IgD-negative memory B cell (primary cell): ENCODE data around the gene TP63. TPM values are rescaled to one million over a fixed set of nuclear protein-coding genes. Genes with fewer than 3 reads are reported as not detected.

Experiments used
- H3K27ac Mint-ChIP-seq, 3 donors: one replicate each; pipeline ENCODE4 v1.8.0; 2020 to 2022; ENCODE audit warnings: mild to moderate bottlenecking in 3 of 3, mixed read lengths in 3 of 3, moderate library complexity in 1 of 3
- H3K27me3 Mint-ChIP-seq: one replicate; pipeline ENCODE4 v1.8.0; 2021; ENCODE audit warnings: mixed read lengths
- H3K36me3 Mint-ChIP-seq: one replicate; pipeline ENCODE4 v1.8.0; 2020; ENCODE audit warnings: mild to moderate bottlenecking, mixed read lengths
- H3K4me1 Mint-ChIP-seq, 3 donors: one replicate each; pipeline ENCODE4 v1.8.0; 2020 to 2022; ENCODE audit warnings: mixed read lengths in 3 of 3, mild to moderate bottlenecking in 1 of 3
- H3K4me3 Mint-ChIP-seq, 4 donors: one replicate each; pipeline ENCODE4 v1.8.0; 2020 to 2022; ENCODE audit warnings: mild to moderate bottlenecking in 4 of 4, mixed read lengths in 4 of 4, moderate library complexity in 3 of 4
- H3K9me3 Mint-ChIP-seq, 3 donors: one replicate each; pipeline ENCODE4 v1.8.0; 2020 to 2021; ENCODE audit warnings: mixed read lengths in 3 of 3, mild to moderate bottlenecking in 1 of 3
- polyA plus RNA-seq: library from polyadenylated mRNA; unstranded; fragments of 300-500 nt; fragmentation: Illumina TruSeq; gene quantifications from one replicate; pipeline ENCODE4 v1.2.3, GENCODE V29; 2021

Gene TP63
- polyA plus RNA-seq, 1 donor from 2014 or later: 1.0 TPM

- no peaks in the 10 kb centered on the region for H3K27me3 Mint-ChIP-seq
- no peak overlapping the region for H3K27ac Mint-ChIP-seq
- peaks cover 0 to 2% (median 2%) of the 10 kb centered on the region in 3 donors for H3K4me1 Mint-ChIP-seq
These were observed 53.1 kb downstream of the TP63 start for GRCh38 chr3:189684317-189684716.

GRCh38 chr3:189685291-189685690 lies 54.1 kb downstream of the TP63 start:
- Mint-ChIP-seq H3K27me3 (no peaks in the 10 kb centered on the region), H3K36me3 (no peaks in the 10 kb centered on the region), H3K4me3 (no peak overlapping the region), H3K27ac (no peak overlapping the region), H3K4me1 (peaks cover 0 to 2% (median 2%) of the 10 kb centered on the region in 3 donors), H3K9me3 (no peaks in the 10 kb centered on the region)

More at GRCh38 chr3:189684317-189684716, 53.1 kb downstream of the TP63 start:
- H3K36me3 Mint-ChIP-seq: no peaks in the 10 kb centered on the region
- H3K9me3 Mint-ChIP-seq: peaks cover 0 to 2% (median 0%) of the 10 kb centered on the region in 3 donors
- no peak overlapping the region for H3K4me3 Mint-ChIP-seq

GRCh38 chr3:189685860-189686259 lies 54.7 kb downstream of the TP63 start:
- no peaks in the 10 kb centered on the region for H3K36me3 Mint-ChIP-seq
- H3K4me3 Mint-ChIP-seq: no peak overlapping the region
- H3K27ac Mint-ChIP-seq: no peak overlapping the region
- H3K4me1 Mint-ChIP-seq: peaks cover 0 to 2% (median 2%) of the 10 kb centered on the region in 3 donors
- H3K9me3 Mint-ChIP-seq: no peaks in the 10 kb centered on the region
- H3K27me3 Mint-ChIP-seq: no peaks in the 10 kb centered on the region

- Mint-ChIP-seq H3K27me3 (no peaks in the 10 kb centered on the region), H3K27ac (no peak overlapping the region), H3K9me3 (no peaks in the 10 kb centered on the region), H3K36me3 (no peaks in the 10 kb centered on the region), H3K4me1 (peaks cover 0 to 2% (median 2%) of the 10 kb centered on the region in 3 donors), H3K4me3 (no peak overlapping the region)
These were observed 56.3 kb downstream of the TP63 start for GRCh38 chr3:189687475-189687874.

- Mint-ChIP-seq H3K9me3 (no peaks in the 10 kb centered on the region), H3K4me3 (no peak overlapping the region), H3K4me1 (peaks cover 0 to 2% (median 2%) of the 10 kb centered on the region in 3 donors), H3K27ac (no peak overlapping the region), H3K36me3 (no peaks in the 10 kb centered on the region), H3K27me3 (no peaks in the 10 kb centered on the region)
These were observed 57.1 kb downstream of the TP63 start for GRCh38 chr3:189688262-189688661.

- Mint-ChIP-seq H3K36me3 (no peaks in the 10 kb centered on the region), H3K27me3 (no peaks in the 10 kb centered on the region), H3K4me1 (peaks cover 0 to 2% (median 0%) of the 10 kb centered on the region in 3 donors), H3K27ac (no peak overlapping the region), H3K9me3 (no peaks in the 10 kb centered on the region), H3K4me3 (no peak overlapping the region)
These were observed 58.4 kb downstream of the TP63 start for GRCh38 chr3:189689625-189690024.

GRCh38 chr3:189690237-189690636 lies 59.0 kb downstream of the TP63 start:
- peaks cover 0 to 2% (median 0%) of the 10 kb centered on the region in 3 donors for H3K4me1 Mint-ChIP-seq
- no peak overlapping the region for H3K27ac Mint-ChIP-seq
- H3K4me3 Mint-ChIP-seq: no peak overlapping the region
- no peaks in the 10 kb centered on the region for H3K9me3 Mint-ChIP-seq
- H3K36me3 Mint-ChIP-seq: no peaks in the 10 kb centered on the region
- no peaks in the 10 kb centered on the region for H3K27me3 Mint-ChIP-seq

- Mint-ChIP-seq H3K4me3 (no peak overlapping the region), H3K27me3 (no peaks in the 10 kb centered on the region), H3K4me1 (peaks cover 0 to 2% (median 0%) of the 10 kb centered on the region in 3 donors), H3K9me3 (no peaks in the 10 kb centered on the region), H3K27ac (no peak overlapping the region), H3K36me3 (no peaks in the 10 kb centered on the region)
These were observed 59.5 kb downstream of the TP63 start for GRCh38 chr3:189690672-189691071.

GRCh38 chr3:189695400-189695799 lies 64.2 kb downstream of the TP63 start:
- no peak overlapping the region for H3K4me3 Mint-ChIP-seq
- H3K36me3 Mint-ChIP-seq: no peaks in the 10 kb centered on the region
- H3K27ac Mint-ChIP-seq: no peak overlapping the region
- no peaks in the 10 kb centered on the region for H3K27me3 Mint-ChIP-seq
- H3K9me3 Mint-ChIP-seq: no peaks in the 10 kb centered on the region
- no peaks in the 10 kb centered on the region for H3K4me1 Mint-ChIP-seq

GRCh38 chr3:189698811-189699210 lies 67.6 kb downstream of the TP63 start:
- no peaks in the 10 kb centered on the region for H3K4me1 Mint-ChIP-seq

GRCh38 chr3:189699885-189700284 lies 68.7 kb downstream of the TP63 start:
- H3K27ac Mint-ChIP-seq: no peak overlapping the region
- H3K4me3 Mint-ChIP-seq: no peak overlapping the region
- no peaks in the 10 kb centered on the region for H3K9me3 Mint-ChIP-seq
- H3K4me1 Mint-ChIP-seq: no peaks in the 10 kb centered on the region
- no peaks in the 10 kb centered on the region for H3K27me3 Mint-ChIP-seq
- peaks cover 2% of the 10 kb centered on the region for H3K36me3 Mint-ChIP-seq

More at GRCh38 chr3:189698811-189699210, 67.6 kb downstream of the TP63 start:
- Mint-ChIP-seq H3K9me3 (no peaks in the 10 kb centered on the region), H3K4me3 (no peak overlapping the region), H3K27me3 (no peaks in the 10 kb centered on the region), H3K36me3 (peaks cover 2% of the 10 kb centered on the region), H3K27ac (no peak overlapping the region)

- Mint-ChIP-seq H3K9me3 (no peaks in the 10 kb centered on the region), H3K27me3 (no peaks in the 10 kb centered on the region), H3K27ac (no peak overlapping the region), H3K4me3 (no peak overlapping the region), H3K4me1 (no peaks in the 10 kb centered on the region), H3K36me3 (peaks cover 2% of the 10 kb centered on the region)
These were observed 71.0 kb downstream of the TP63 start for GRCh38 chr3:189702066-189702646.

GRCh38 chr3:189703865-189704264 lies 72.7 kb downstream of the TP63 start:
- H3K27me3 Mint-ChIP-seq: no peaks in the 10 kb centered on the region
- H3K36me3 Mint-ChIP-seq: peaks cover 2% of the 10 kb centered on the region
- no peak overlapping the region for H3K27ac Mint-ChIP-seq
- H3K4me1 Mint-ChIP-seq: no peaks in the 10 kb centered on the region
- no peaks in the 10 kb centered on the region for H3K9me3 Mint-ChIP-seq
- H3K4me3 Mint-ChIP-seq: no peak overlapping the region

- Mint-ChIP-seq H3K9me3 (no peaks in the 10 kb centered on the region), H3K36me3 (no peaks in the 10 kb centered on the region), H3K4me3 (no peak overlapping the region), H3K4me1 (peaks cover 0 to 4% (median 3%) of the 10 kb centered on the region in 3 donors), H3K27me3 (no peaks in the 10 kb centered on the region), H3K27ac (no peak overlapping the region)
These were observed 77.2 kb downstream of the TP63 start for GRCh38 chr3:189708375-189708774.

GRCh38 chr3:189710620-189711402 lies 79.6 kb downstream of the TP63 start:
- H3K9me3 Mint-ChIP-seq: no peaks in the 10 kb centered on the region
- H3K4me1 Mint-ChIP-seq: peaks cover 4 to 11% (median 10%) of the 10 kb centered on the region in 3 donors
- H3K36me3 Mint-ChIP-seq: peaks cover 1% of the 10 kb centered on the region
- H3K27me3 Mint-ChIP-seq: no peaks in the 10 kb centered on the region
- H3K4me3 Mint-ChIP-seq: no peak overlapping the region
- no peak overlapping the region for H3K27ac Mint-ChIP-seq
